Central memory CD4-positive, alpha-beta T cell (primary cell): ENCODE measurements around the gene CCDC88A.
A peak's percentile ranks its signal among the peaks of the same experiment; 100 is the strongest.
"Not testable (repeated sequence)": the region's sequence is repeated elsewhere in the genome, so short reads cannot be mapped to it uniquely, and the experiment has no call there.

Source experiments
- DNase-seq: peaks from one replicate; pipeline ENCODE4 v3.0.0; 2022

Gene CCDC88A

GRCh38 chr2:55282110-55282917, 137.3 kb downstream of the CCDC88A start:
- DNase-seq = peak; percentile 87

- not testable (repeated sequence) for DNase-seq
Measured at GRCh38 chr2:55280851-55281546, 138.7 kb downstream of the CCDC88A start.

- not testable (repeated sequence) for DNase-seq
Measured at GRCh38 chr2:55279859-55280424, 139.7 kb downstream of the CCDC88A start.

- DNase-seq = not testable (repeated sequence)
Measured at GRCh38 chr2:55279214-55279835, 140.3 kb downstream of the CCDC88A start.

- DNase-seq = no peak
Measured at GRCh38 chr2:55277310-55277709, 142.3 kb downstream of the CCDC88A start.

GRCh38 chr2:55274346-55274745, 145.3 kb downstream of the CCDC88A start:
- not testable (repeated sequence) for DNase-seq

GRCh38 chr2:55269645-55269990, 150.0 kb downstream of the CCDC88A start:
- peak; percentile 1 for DNase-seq

GRCh38 chr2:55268907-55269644, 150.6 kb downstream of the CCDC88A start, which contains the start of gene MTIF2:
TSS of gene MTIF2 (minus strand) at chr2:55269231. CDS start at chr2:55263858, 5,373 bp downstream.
- DNase-seq = peak; percentile 78

- DNase-seq = no peak
Measured at GRCh38 chr2:55268288-55268906, 151.3 kb downstream of the CCDC88A start.

GRCh38 chr2:55259586-55259985, 160.1 kb downstream of the CCDC88A start:
- not testable (repeated sequence) for DNase-seq

GRCh38 chr2:55252832-55253231, 166.8 kb downstream of the CCDC88A start:
- DNase-seq = no peak

- DNase-seq = no peak
Measured at GRCh38 chr2:55247025-55247424, 172.6 kb downstream of the CCDC88A start.

GRCh38 chr2:55245411-55245810, 174.2 kb downstream of the CCDC88A start:
- no peak for DNase-seq

- no peak for DNase-seq
Measured at GRCh38 chr2:55242617-55243016, 177.0 kb downstream of the CCDC88A start.

GRCh38 chr2:55241582-55241981, 178.1 kb downstream of the CCDC88A start:
- DNase-seq = not testable (repeated sequence)

- no peak for DNase-seq
Measured at GRCh38 chr2:55239656-55240222, 179.9 kb downstream of the CCDC88A start.
